Measurements from ENCODE around the gene OSBPL8.
"Not testable (repeated sequence)": the region's sequence is repeated elsewhere in the genome, so short reads cannot be mapped to it uniquely, and the experiment has no call there.

Gene OSBPL8

GRCh38 chr12:76523408-76523807 lies 36.2 kb downstream of the OSBPL8 start:
- no peak overlapping the region for H3K9ac ChIP-seq (ENCODE audit: low read depth, low read length)

GRCh38 chr12:76520348-76520747 lies 39.2 kb downstream of the OSBPL8 start:
- no peak overlapping the region for H3K9ac ChIP-seq (ENCODE audit: low read depth, low read length)
- H3K4me3 ChIP-seq (ENCODE audit: low read depth, low read length): no peak overlapping the region
- no peak overlapping the region for H3K27ac ChIP-seq (ENCODE audit: low read depth, low read length)
- H3K9me3 ChIP-seq (ENCODE audit: control insufficient read depth, insufficient read depth, low read length): peaks cover 47% of the 10 kb centered on the region
- no peaks in the 10 kb centered on the region for H3K27me3 ChIP-seq (ENCODE audit: control insufficient read depth, insufficient read depth, low read length)
- no peaks in the 10 kb centered on the region; the same call in 1 of the 2 replicates for H3K36me3 ChIP-seq (ENCODE audit: control insufficient read depth, insufficient read depth, low read length)
- H3K4me1 ChIP-seq (ENCODE audit: control insufficient read depth, insufficient read depth, low read length): 0 out of 2 replicates have a peak, but pooled peaks cover 4% of the 10 kb centered on the region

More at GRCh38 chr12:76523408-76523807, 36.2 kb downstream of the OSBPL8 start:
- Histone ChIP-seq H3K4me1 (ENCODE audit: control insufficient read depth, insufficient read depth, low read length) (0 out of 2 replicates have a peak, but pooled peaks cover 4% of the 10 kb centered on the region), H3K36me3 (ENCODE audit: control insufficient read depth, insufficient read depth, low read length) (no peaks in the 10 kb centered on the region; the same call in none of the 2 replicates), H3K27me3 (ENCODE audit: control insufficient read depth, insufficient read depth, low read length) (no peaks in the 10 kb centered on the region), H3K9me3 (ENCODE audit: control insufficient read depth, insufficient read depth, low read length) (peaks cover 38% of the 10 kb centered on the region), H3K27ac (ENCODE audit: low read depth, low read length) (no peak overlapping the region), H3K4me3 (ENCODE audit: low read depth, low read length) (no peak overlapping the region)

- H3K9ac ChIP-seq (ENCODE audit: low read depth, low read length): no peak overlapping the region
- H3K27ac ChIP-seq (ENCODE audit: low read depth, low read length): no peak overlapping the region
- peaks cover 47% of the 10 kb centered on the region for H3K9me3 ChIP-seq (ENCODE audit: control insufficient read depth, insufficient read depth, low read length)
- 0 out of 2 replicates have a peak, but pooled peaks cover 4% of the 10 kb centered on the region for H3K4me1 ChIP-seq (ENCODE audit: control insufficient read depth, insufficient read depth, low read length)
- H3K4me3 ChIP-seq (ENCODE audit: low read depth, low read length): no peak overlapping the region
- no peaks in the 10 kb centered on the region; the same call in 1 of the 2 replicates for H3K36me3 ChIP-seq (ENCODE audit: control insufficient read depth, insufficient read depth, low read length)
- H3K27me3 ChIP-seq (ENCODE audit: control insufficient read depth, insufficient read depth, low read length): no peaks in the 10 kb centered on the region
These were observed 40.0 kb downstream of the OSBPL8 start for GRCh38 chr12:76519538-76519937.

DNA sequence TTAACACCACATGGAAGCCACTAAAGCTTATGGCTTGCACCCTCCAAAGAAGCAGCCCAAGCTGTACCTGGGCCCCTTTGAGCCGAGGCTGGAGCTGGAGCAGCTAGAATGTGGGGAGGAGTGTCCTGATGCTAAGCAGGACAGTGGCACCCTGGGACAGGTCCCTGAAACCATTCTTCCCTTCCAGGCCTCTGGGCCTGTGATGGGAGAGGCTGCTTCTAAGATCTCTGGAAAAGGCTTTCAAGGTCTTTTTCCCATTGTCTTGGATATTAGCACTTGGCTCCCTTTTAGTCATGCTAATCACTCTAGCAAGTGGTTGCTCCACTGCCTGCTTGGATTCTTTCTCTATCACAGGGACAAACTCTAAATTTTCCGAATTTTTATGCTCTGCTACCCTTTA lies 40.9 kb downstream of the OSBPL8 start:
- Histone ChIP-seq H3K9ac (ENCODE audit: low read depth, low read length) (no peak overlapping the region), H3K4me1 (ENCODE audit: control insufficient read depth, insufficient read depth, low read length) (0 out of 2 replicates have a peak, but pooled peaks cover 4% of the 10 kb centered on the region), H3K36me3 (ENCODE audit: control insufficient read depth, insufficient read depth, low read length) (no peaks in the 10 kb centered on the region; the same call in 1 of the 2 replicates), H3K9me3 (ENCODE audit: control insufficient read depth, insufficient read depth, low read length) (peaks cover 47% of the 10 kb centered on the region), H3K27me3 (ENCODE audit: control insufficient read depth, insufficient read depth, low read length) (no peaks in the 10 kb centered on the region), H3K4me3 (ENCODE audit: low read depth, low read length) (peak overlapping the region; percentile 34; the same call in 1 of the 2 replicates), H3K27ac (ENCODE audit: low read depth, low read length) (peak overlapping the region; percentile 78)

DNA sequence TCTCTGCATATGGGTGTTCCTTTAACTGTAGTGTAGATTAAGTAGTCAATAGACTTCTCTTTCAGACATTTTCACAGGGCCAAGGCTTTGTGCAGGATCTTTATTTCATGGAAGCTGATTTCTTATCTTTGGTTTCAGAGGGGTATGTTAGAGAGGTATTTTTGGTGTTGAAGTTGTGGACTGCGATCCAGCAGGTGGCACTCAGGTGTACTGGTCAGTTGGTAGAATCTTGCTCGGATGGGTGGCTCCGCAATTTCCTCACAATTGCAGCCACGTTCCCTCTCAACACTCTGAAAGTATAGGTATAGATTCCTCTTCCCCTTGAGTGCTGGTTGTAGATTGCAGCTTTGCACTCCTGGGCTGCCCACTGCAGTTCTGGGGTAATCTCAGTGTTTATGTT lies 44.3 kb downstream of the OSBPL8 start:
- H3K4me3 ChIP-seq (ENCODE audit: low read depth, low read length): no peak overlapping the region
- H3K27me3 ChIP-seq (ENCODE audit: control insufficient read depth, insufficient read depth, low read length): no peaks in the 10 kb centered on the region
- H3K4me1 ChIP-seq (ENCODE audit: control insufficient read depth, insufficient read depth, low read length): 0 out of 2 replicates have a peak, but pooled peaks cover 4% of the 10 kb centered on the region
- H3K36me3 ChIP-seq (ENCODE audit: control insufficient read depth, insufficient read depth, low read length): no peaks in the 10 kb centered on the region; the same call in 1 of the 2 replicates
- H3K27ac ChIP-seq (ENCODE audit: low read depth, low read length): no peak overlapping the region
- H3K9me3 ChIP-seq (ENCODE audit: control insufficient read depth, insufficient read depth, low read length): peaks cover 34% of the 10 kb centered on the region
- H3K9ac ChIP-seq (ENCODE audit: low read depth, low read length): no peak overlapping the region

DNA sequence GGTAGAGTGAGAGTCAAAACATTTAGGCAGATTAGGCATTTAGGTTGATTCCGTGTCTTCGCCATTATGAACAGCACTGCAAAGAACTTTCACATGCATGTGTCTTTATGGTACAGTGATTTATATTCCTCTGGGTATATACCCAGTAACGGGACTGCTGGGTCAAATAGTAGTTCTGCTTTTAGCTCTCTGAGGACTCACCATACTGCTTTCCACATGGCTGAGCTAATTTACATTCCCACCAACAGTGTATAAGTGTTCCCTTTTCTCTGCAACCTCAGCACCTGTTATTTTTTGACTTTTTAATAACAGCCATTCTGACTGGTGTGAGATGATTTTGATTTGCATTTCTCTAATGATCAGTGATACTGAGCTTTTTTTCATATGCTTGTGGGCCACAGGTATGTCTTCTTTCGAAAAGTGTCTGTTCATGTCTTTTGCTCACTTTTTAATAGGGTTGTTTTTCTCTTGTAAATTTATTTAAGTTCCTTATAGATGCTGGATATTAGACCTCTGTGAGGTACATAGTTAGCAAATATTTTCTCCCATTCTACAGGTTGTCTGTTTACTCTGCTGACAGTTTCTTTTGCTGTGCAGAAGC lies 48.4 kb downstream of the OSBPL8 start:
- H3K9me3 ChIP-seq (ENCODE audit: control insufficient read depth, insufficient read depth, low read length); H3K4me3 ChIP-seq (ENCODE audit: low read depth, low read length); H3K27me3 ChIP-seq (ENCODE audit: control insufficient read depth, insufficient read depth, low read length); H3K36me3 ChIP-seq (ENCODE audit: control insufficient read depth, insufficient read depth, low read length); H3K27ac ChIP-seq (ENCODE audit: low read depth, low read length); H3K9ac ChIP-seq (ENCODE audit: low read depth, low read length): not testable (repeated sequence)
- peaks cover 10% of the 10 kb centered on the region; the same call in 1 of the 2 replicates for H3K4me1 ChIP-seq (ENCODE audit: control insufficient read depth, insufficient read depth, low read length)

- Histone ChIP-seq H3K9ac (ENCODE audit: low read depth, low read length) (no peak overlapping the region), H3K4me3 (ENCODE audit: low read depth, low read length) (no peak overlapping the region), H3K9me3 (ENCODE audit: control insufficient read depth, insufficient read depth, low read length) (no peaks in the 10 kb centered on the region), H3K4me1 (ENCODE audit: control insufficient read depth, insufficient read depth, low read length) (peaks cover 13% of the 10 kb centered on the region; the same call in 1 of the 2 replicates), H3K36me3 (ENCODE audit: control insufficient read depth, insufficient read depth, low read length) (no peaks in the 10 kb centered on the region), H3K27ac (ENCODE audit: low read depth, low read length) (no peak overlapping the region), H3K27me3 (ENCODE audit: control insufficient read depth, insufficient read depth, low read length) (no peaks in the 10 kb centered on the region)
These were observed 51.2 kb downstream of the OSBPL8 start for GRCh38 chr12:76508128-76508980.

DNA sequence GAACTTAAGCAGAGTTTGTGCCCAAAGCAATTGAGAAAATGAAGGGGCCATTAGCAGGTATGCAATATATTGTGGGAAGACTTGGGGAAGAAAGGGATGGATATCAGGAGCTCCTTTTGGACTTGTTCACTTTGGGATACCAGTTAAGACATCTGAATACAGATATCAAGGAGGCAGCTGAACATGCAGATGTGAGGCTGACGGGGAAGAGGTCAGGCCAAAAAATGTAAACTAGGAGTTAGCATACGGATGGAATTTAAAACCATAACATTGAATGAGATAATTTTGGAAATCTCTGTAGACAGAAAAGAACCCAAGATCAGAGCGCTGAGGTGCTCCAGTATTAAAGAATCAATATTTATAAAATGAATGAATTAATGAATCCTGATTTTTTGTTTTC lies 53.4 kb downstream of the OSBPL8 start:
- no peaks in the 10 kb centered on the region for H3K9me3 ChIP-seq (ENCODE audit: control insufficient read depth, insufficient read depth, low read length)
- peaks cover 13% of the 10 kb centered on the region; the same call in 1 of the 2 replicates for H3K4me1 ChIP-seq (ENCODE audit: control insufficient read depth, insufficient read depth, low read length)
- no peaks in the 10 kb centered on the region for H3K27me3 ChIP-seq (ENCODE audit: control insufficient read depth, insufficient read depth, low read length)
- no peaks in the 10 kb centered on the region for H3K36me3 ChIP-seq (ENCODE audit: control insufficient read depth, insufficient read depth, low read length)
- H3K4me3 ChIP-seq (ENCODE audit: low read depth, low read length): no peak overlapping the region
- no peak overlapping the region for H3K27ac ChIP-seq (ENCODE audit: low read depth, low read length)
- H3K9ac ChIP-seq (ENCODE audit: low read depth, low read length): no peak overlapping the region

DNA sequence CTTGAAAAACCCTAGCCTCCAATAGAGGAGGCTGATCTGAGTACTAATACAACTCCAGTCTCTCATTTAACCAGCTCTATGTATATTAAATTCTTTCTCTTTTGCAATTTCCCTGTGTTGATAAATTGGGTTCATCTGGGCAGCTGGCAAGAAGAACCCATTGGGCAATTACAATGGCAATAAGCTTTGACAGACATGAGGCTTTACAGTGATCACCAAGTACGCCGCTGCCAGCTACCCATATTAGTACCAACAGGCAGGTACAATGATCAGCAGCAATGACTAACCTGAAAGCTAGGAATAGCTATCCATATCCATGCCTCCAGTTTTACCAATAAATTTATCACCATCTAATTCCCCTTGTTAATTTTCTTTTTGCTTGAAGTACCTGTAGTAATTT lies 54.5 kb downstream of the OSBPL8 start:
- H3K9me3 ChIP-seq (ENCODE audit: control insufficient read depth, insufficient read depth, low read length): no peaks in the 10 kb centered on the region
- peaks cover 13% of the 10 kb centered on the region; the same call in 1 of the 2 replicates for H3K4me1 ChIP-seq (ENCODE audit: control insufficient read depth, insufficient read depth, low read length)
- H3K36me3 ChIP-seq (ENCODE audit: control insufficient read depth, insufficient read depth, low read length): no peaks in the 10 kb centered on the region
- no peaks in the 10 kb centered on the region for H3K27me3 ChIP-seq (ENCODE audit: control insufficient read depth, insufficient read depth, low read length)
- H3K9ac ChIP-seq (ENCODE audit: low read depth, low read length): no peak overlapping the region
- H3K4me3 ChIP-seq (ENCODE audit: low read depth, low read length): no peak overlapping the region
- H3K27ac ChIP-seq (ENCODE audit: low read depth, low read length): no peak overlapping the region

GRCh38 chr12:76504606-76505005 lies 55.0 kb downstream of the OSBPL8 start:
- Histone ChIP-seq H3K4me3 (ENCODE audit: low read depth, low read length) (no peak overlapping the region), H3K9me3 (ENCODE audit: control insufficient read depth, insufficient read depth, low read length) (no peaks in the 10 kb centered on the region), H3K4me1 (ENCODE audit: control insufficient read depth, insufficient read depth, low read length) (peaks cover 13% of the 10 kb centered on the region; the same call in 1 of the 2 replicates), H3K9ac (ENCODE audit: low read depth, low read length) (no peak overlapping the region), H3K27me3 (ENCODE audit: control insufficient read depth, insufficient read depth, low read length) (no peaks in the 10 kb centered on the region), H3K27ac (ENCODE audit: low read depth, low read length) (no peak overlapping the region), H3K36me3 (ENCODE audit: control insufficient read depth, insufficient read depth, low read length) (no peaks in the 10 kb centered on the region)

DNA sequence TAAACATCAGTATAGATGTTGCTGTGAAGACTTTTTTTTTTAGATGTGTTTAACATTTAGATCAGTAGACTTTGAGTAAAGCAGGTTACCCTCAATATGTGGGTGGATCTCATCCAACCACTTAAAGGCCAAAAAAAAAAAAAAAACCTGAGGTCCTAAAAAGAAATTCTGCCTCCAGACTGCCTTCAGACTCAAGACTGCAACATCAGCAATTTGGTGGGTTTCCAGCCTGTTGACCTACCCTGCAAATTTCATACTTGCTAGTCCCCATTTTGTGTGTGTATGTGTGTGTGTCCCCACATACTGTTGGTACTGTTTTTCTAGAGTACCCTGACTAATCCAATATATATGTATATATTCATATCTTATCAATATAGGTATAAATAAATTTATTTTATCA lies 55.6 kb downstream of the OSBPL8 start:
- Histone ChIP-seq H3K9me3 (ENCODE audit: control insufficient read depth, insufficient read depth, low read length) (no peaks in the 10 kb centered on the region), H3K27ac (ENCODE audit: low read depth, low read length) (no peak overlapping the region), H3K27me3 (ENCODE audit: control insufficient read depth, insufficient read depth, low read length) (no peaks in the 10 kb centered on the region), H3K4me3 (ENCODE audit: low read depth, low read length) (no peak overlapping the region), H3K4me1 (ENCODE audit: control insufficient read depth, insufficient read depth, low read length) (peaks cover 13% of the 10 kb centered on the region; the same call in 1 of the 2 replicates), H3K36me3 (ENCODE audit: control insufficient read depth, insufficient read depth, low read length) (no peaks in the 10 kb centered on the region), H3K9ac (ENCODE audit: low read depth, low read length) (no peak overlapping the region)
